Measurements from ENCODE around the gene TIMM21.

The TIMM21 gene

GRCh38 chr18:74163019-74163660 lies 14.8 kb downstream of the TIMM21 start:
- peaks cover 44% of the 10 kb centered on the region for H3K36me3 ChIP-seq
- no peak overlapping the region for H3K9ac ChIP-seq
- H3K4me3 ChIP-seq = no peak overlapping the region
- peak overlapping the region; percentile 47 for H3K27ac ChIP-seq
- H3K4me1 ChIP-seq = peaks cover 17% of the 10 kb centered on the region
- no peaks in the 10 kb centered on the region for H3K27me3 ChIP-seq
- no peaks in the 10 kb centered on the region for H4K20me1 ChIP-seq
- TF ChIP-seq Cebpa-rat (IDR thresholded peaks at IDR 0.05) = no peak
- H3K9me3 ChIP-seq = no peaks in the 10 kb centered on the region
- peak overlapping the region; percentile 33 for H3K4me2 ChIP-seq

GRCh38 chr18:74166386-74166785 lies 18.1 kb downstream of the TIMM21 start:
- H3K9ac ChIP-seq = no peak overlapping the region
- TF ChIP-seq Cebpa-rat (IDR thresholded peaks at IDR 0.05) = no peak
- H3K4me1 ChIP-seq = peaks cover 17% of the 10 kb centered on the region
- no peak overlapping the region for H3K4me2 ChIP-seq
- no peaks in the 10 kb centered on the region for H3K9me3 ChIP-seq
- H3K27me3 ChIP-seq = no peaks in the 10 kb centered on the region
- H3K36me3 ChIP-seq = peaks cover 12% of the 10 kb centered on the region; the same call in 1 of the 2 replicates
- no peaks in the 10 kb centered on the region for H4K20me1 ChIP-seq
- H3K4me3 ChIP-seq = no peak overlapping the region
- H3K27ac ChIP-seq = no peak overlapping the region

- H3K4me1 ChIP-seq = no peaks in the 10 kb centered on the region
- no peak for TF ChIP-seq Cebpa-rat (IDR thresholded peaks at IDR 0.05)
- H3K9ac ChIP-seq = no peak overlapping the region
- no peaks in the 10 kb centered on the region for H3K27me3 ChIP-seq
- no peaks in the 10 kb centered on the region for H3K36me3 ChIP-seq
- no peak overlapping the region for H3K27ac ChIP-seq
- H4K20me1 ChIP-seq = no peaks in the 10 kb centered on the region
- H3K9me3 ChIP-seq = no peaks in the 10 kb centered on the region
- no peak overlapping the region for H3K4me2 ChIP-seq
- no peak overlapping the region for H3K4me3 ChIP-seq
Observed at GRCh38 chr18:74171910-74172606, 23.7 kb downstream of the TIMM21 start.

- H3K36me3 ChIP-seq = no peaks in the 10 kb centered on the region
- H3K4me2 ChIP-seq = no peak overlapping the region
- no peaks in the 10 kb centered on the region for H3K4me1 ChIP-seq
- H3K4me3 ChIP-seq = no peak overlapping the region
- H3K9ac ChIP-seq = no peak overlapping the region
- TF ChIP-seq Cebpa-rat (IDR thresholded peaks at IDR 0.05) = no peak
- no peaks in the 10 kb centered on the region for H3K9me3 ChIP-seq
- H3K27ac ChIP-seq = no peak overlapping the region
- H4K20me1 ChIP-seq = no peaks in the 10 kb centered on the region
- no peaks in the 10 kb centered on the region for H3K27me3 ChIP-seq
Observed at GRCh38 chr18:74172697-74173433, 24.5 kb downstream of the TIMM21 start.

GRCh38 chr18:74173434-74173750 lies 25.1 kb downstream of the TIMM21 start:
- Histone ChIP-seq H3K27ac (no peak overlapping the region), H3K4me2 (no peak overlapping the region), H3K4me3 (no peak overlapping the region), H3K9ac (no peak overlapping the region), H3K4me1 (no peaks in the 10 kb centered on the region), H3K36me3 (no peaks in the 10 kb centered on the region), H4K20me1 (no peaks in the 10 kb centered on the region), H3K27me3 (no peaks in the 10 kb centered on the region), H3K9me3 (no peaks in the 10 kb centered on the region)
- TF ChIP-seq Cebpa-rat (IDR thresholded peaks at IDR 0.05) = no peak

- H3K27me3 ChIP-seq = no peaks in the 10 kb centered on the region
- no peaks in the 10 kb centered on the region for H4K20me1 ChIP-seq
Observed at GRCh38 chr18:74175658-74176057, 27.3 kb downstream of the TIMM21 start.

GRCh38 chr18:74178884-74179283 lies 30.6 kb downstream of the TIMM21 start:
- Histone ChIP-seq H3K9me3 (no peaks in the 10 kb centered on the region), H3K4me3 (no peak overlapping the region), H3K27me3 (no peaks in the 10 kb centered on the region), H3K4me2 (no peak overlapping the region), H4K20me1 (no peaks in the 10 kb centered on the region), H3K27ac (no peak overlapping the region), H3K9ac (no peak overlapping the region), H3K36me3 (no peaks in the 10 kb centered on the region), H3K4me1 (no peaks in the 10 kb centered on the region)
- TF ChIP-seq Cebpa-rat (IDR thresholded peaks at IDR 0.05) = no peak

More at GRCh38 chr18:74175658-74176057, 27.3 kb downstream of the TIMM21 start:
- TF ChIP-seq Cebpa-rat (IDR thresholded peaks at IDR 0.05) = no peak
- Histone ChIP-seq H3K9me3 (no peaks in the 10 kb centered on the region), H3K27ac (no peak overlapping the region), H3K4me3 (no peak overlapping the region), H3K4me2 (no peak overlapping the region), H3K9ac (no peak overlapping the region), H3K4me1 (no peaks in the 10 kb centered on the region), H3K36me3 (no peaks in the 10 kb centered on the region)

- H3K27me3 ChIP-seq = no peaks in the 10 kb centered on the region
- H3K4me3 ChIP-seq = no peak overlapping the region
- H4K20me1 ChIP-seq = no peaks in the 10 kb centered on the region
- H3K4me1 ChIP-seq = no peaks in the 10 kb centered on the region
- no peak overlapping the region for H3K4me2 ChIP-seq
- no peaks in the 10 kb centered on the region for H3K9me3 ChIP-seq
- no peak overlapping the region for H3K9ac ChIP-seq
- H3K36me3 ChIP-seq = no peaks in the 10 kb centered on the region
- TF ChIP-seq Cebpa-rat (IDR thresholded peaks at IDR 0.05) = no peak
- no peak overlapping the region for H3K27ac ChIP-seq
Observed at GRCh38 chr18:74179623-74180199, 31.4 kb downstream of the TIMM21 start.

- Histone ChIP-seq H3K4me3 (no peak overlapping the region), H3K27ac (no peak overlapping the region), H3K27me3 (no peaks in the 10 kb centered on the region), H3K4me1 (no peaks in the 10 kb centered on the region), H4K20me1 (no peaks in the 10 kb centered on the region), H3K36me3 (no peaks in the 10 kb centered on the region), H3K9me3 (no peaks in the 10 kb centered on the region), H3K9ac (no peak overlapping the region), H3K4me2 (no peak overlapping the region)
- TF ChIP-seq Cebpa-rat (IDR thresholded peaks at IDR 0.05) = no peak
Observed at GRCh38 chr18:74182335-74182734, 34.0 kb downstream of the TIMM21 start.

- Histone ChIP-seq H3K27ac (no peak overlapping the region), H3K36me3 (no peaks in the 10 kb centered on the region), H3K4me2 (no peak overlapping the region), H4K20me1 (no peaks in the 10 kb centered on the region), H3K9me3 (no peaks in the 10 kb centered on the region), H3K4me1 (no peaks in the 10 kb centered on the region), H3K4me3 (no peak overlapping the region), H3K9ac (no peak overlapping the region), H3K27me3 (no peaks in the 10 kb centered on the region)
- TF ChIP-seq Cebpa-rat (IDR thresholded peaks at IDR 0.05) = no peak
Observed at GRCh38 chr18:74183130-74183529, 34.8 kb downstream of the TIMM21 start.
